ENCODE measurements around the gene MKRN2.
"Not testable (repeated sequence)": the region's sequence is repeated elsewhere in the genome, so short reads cannot be mapped to it uniquely, and the experiment has no call there.

The MKRN2 gene

DNA sequence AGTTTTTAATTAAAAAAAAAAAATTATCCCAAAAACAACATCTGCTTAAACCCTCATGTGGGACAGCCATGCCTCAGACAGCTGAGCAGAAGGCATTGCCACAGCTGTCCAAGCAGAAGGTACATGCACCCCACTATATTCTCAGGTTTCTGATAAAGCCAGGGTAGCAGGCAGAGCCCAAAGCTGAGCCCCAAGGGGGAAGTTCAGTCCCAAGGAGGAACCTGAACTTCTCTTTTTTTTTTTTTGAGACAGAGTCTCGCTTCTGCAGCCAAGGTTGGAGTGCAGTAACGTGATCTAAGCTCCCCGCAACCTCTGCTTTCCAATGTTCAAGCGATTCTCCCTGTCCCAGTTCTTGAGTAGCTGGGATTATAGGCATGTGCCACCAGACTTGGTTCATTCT, 33.2 kb downstream of the MKRN2 start:
- DNase-seq, result no peak

DNA sequence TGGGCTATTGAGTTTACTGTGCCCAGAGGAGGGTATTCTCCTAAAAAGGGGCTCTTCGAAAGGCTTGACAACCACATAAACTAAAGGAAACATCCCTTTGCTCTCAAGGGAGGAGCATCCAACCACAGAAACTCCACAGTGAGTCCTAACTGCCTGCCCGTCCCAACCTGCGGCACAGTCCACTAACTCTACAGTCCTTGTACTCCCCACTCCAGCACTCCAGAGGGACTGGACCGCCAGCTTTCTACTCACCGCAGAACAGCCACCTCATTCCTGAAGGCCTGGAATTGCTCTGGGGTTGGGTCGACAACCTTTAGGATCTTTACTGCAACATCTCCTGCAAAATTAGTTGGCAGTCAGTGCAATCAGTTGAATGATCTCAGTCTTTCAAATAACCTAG, 34.6 kb downstream of the MKRN2 start:
- DNase-seq, result no peak

DNA sequence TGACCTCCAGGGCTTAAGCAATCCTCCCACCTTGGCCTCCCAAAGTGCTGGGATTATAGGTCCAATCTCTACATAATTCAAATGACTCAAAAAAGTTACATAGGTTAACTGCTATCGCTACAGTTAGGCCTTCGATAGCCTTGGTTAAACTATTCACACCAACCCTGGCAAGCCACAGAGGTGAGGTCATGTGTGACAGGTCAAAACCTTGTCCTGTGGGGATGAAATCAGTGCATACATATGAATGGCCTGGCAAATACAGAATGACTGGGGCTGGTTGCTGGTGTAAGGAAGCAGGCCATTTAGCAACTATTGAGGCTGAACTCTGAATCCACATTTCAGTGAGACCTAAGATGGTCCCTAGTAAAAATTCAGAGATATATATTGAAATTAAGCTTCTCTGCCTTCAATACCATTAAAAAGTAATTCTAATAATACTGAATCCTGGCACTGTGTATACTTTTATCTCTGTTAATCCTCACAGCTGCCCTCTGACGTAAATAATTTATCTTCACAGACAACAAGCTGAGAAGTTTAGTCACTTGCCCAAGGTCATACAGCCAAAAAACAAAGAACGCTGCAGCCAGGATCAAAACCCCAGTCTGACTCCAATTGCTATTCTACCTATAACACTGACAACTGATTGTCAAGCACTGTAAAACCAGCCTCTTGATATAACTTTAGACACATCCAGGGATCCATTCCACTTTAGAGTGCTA, 35.3 kb downstream of the MKRN2 start:
- DNase-seq, result no peak

DNA sequence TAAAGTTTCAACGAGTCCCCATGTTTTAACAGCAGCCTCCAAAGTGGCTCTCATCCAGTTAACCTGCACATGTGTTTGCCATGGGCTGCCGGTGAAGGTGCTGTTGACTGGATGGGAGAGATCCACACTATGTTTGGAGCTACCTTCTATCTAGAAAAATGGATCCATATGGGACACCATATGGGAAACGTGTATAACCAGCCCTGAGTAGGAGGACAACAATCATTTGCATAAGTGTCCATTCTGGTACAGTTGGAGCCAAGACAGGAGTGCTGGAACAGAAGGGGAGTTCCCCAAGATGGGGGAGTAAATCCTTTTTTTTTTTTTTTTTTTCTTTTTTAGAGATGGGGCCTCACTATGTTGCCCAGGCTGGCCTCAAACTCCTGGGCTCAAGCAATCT, 36.6 kb downstream of the MKRN2 start:
- no peak for DNase-seq

DNA sequence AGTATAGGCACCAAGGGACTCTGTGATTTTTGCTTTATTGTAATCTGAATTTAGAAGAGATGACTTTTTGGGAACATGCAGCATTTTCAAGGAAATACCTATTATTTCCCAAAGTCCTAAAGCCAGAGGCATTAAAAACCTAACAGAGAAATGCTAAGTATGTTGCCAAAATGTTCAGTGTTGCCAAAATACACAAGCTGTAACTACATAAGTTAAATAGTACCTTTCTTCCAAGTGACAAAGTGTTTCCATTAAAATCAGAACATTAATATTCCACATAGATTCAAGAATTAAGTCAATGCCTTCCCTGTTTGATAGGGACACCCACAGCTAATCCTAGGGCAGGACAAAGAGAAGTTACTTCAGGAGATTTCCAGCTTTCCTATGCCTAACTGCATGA, 42.0 kb downstream of the MKRN2 start:
- DNase-seq, result no peak

DNA sequence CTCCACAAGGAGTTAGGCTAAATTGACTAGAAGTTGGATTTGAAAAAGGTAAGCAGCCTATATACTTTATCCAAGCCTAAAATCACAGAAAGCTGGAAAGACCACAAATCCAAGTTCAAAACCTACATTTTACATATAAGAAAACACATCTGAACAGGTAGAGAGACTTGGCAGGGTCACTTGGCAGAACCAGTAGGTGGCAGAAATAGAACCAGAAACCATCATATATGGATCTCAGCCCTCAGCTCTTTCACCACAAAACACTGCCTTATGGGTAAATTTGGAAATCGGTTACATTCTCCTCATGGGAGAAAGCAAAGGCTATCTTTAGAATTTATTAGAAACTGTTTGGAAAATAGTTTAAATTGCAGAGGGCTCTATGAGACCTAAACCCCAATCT, 44.2 kb downstream of the MKRN2 start:
- DNase-seq, result no peak

DNA sequence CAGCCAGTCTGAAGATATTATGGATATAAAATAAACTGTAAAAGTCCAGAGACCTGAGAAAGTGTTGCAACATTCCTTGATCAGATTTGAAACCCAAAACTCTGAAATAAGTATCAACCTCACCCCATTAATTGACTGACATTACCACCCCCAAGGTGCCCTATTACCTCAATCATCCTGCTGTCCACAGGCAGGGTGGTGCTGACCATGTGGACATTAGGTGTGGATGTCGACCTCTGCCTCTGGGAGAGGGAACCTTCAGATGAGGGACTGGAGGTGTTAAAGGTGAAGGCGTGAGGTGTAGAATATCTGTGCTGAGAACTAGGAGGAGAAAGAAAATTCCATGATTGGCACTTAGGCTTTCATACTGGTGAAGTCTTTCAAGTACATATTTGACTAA, 47.1 kb downstream of the MKRN2 start:
- DNase-seq, result no peak

DNA sequence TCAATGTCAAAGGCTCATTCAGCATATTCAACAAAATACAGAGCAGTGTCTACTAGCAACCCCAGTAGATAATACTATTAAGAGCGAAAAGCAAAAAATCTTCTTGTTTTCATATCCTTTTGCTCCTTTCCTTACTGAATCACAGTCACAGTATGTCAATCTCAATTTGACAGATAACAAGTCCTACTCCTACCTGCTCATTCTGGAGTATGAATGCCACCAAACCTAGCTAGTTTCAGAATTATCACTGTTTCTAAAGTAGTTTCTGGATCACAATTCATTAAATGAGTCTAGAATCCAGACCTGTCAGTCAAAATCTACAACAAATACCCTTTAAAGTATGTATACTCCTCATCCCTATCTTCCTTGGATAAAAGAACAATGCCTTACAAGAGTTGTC, 51.5 kb downstream of the MKRN2 start:
- no peak for DNase-seq

DNA sequence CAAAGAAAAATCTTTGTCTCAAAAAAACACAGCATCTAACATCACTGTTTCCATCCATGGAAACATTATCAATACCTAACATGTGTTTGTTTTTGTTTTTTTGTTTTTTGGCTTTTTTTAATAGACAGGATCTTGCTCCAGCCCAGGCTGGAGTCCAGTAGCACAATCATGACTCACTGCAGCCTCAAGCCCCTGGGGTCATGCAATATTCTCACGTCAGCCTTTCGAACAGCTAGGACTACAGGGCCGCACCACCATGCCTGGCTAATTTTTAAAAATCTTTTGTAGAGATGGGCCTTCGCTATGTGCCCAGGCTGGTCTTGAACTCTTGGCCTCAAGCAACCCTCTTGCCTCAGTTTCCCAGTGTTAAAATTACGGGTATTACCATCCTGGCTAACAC, 54.2 kb downstream of the MKRN2 start:
- no peak for DNase-seq

DNA sequence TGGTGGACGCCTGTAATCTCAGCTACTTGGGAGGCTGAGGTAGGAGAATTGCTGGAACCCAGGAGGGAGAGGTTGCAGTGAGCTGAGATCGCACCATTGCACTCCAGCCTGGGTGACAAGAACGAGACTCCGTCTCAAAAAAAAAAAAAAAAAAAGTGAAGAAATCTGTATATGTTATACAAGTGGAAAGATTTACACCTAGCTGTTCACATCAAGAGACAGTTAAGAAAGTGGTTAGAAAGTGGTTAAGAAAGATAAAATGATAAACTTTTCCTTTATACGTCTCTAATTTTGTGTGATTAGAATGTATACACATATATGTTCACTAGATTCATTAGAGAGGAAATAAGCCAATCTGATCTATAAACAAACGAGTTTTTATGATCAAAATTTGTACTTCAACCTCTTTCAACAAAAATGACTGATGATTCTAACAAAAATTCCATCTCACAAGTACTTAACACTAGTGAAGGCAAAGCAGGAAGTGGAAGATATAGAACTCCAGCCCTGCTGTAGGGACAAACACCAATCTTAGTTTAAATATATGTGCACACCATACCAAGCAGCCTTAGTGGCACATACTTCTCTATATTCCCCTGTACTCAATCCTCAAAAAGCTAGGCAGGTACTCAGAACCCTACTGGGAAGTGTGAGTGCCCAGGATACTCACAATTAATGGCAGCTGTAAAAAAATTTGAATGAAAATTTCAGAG, 55.8 kb downstream of the MKRN2 start:
- DNase-seq, result no peak

DNA sequence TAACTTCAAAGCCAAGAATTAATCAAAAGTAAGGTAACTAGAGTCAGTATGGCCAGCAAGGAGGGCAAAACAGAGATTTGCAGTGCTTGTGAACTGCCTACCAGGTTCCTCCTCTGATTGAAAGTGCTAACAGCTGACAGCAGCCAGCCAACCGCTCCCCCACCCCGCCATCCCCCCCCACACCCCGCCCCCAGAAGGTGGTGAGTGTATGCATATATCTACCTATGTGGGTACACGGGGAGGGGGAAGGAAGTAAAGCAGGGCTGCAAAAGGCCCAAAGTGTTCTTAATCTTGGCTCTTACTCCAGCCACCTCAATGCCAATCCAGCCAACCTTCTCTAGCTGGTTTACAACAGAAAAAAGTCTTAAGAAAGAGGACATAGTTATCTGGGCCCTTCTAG, 56.4 kb downstream of the MKRN2 start:
- DNase-seq, result no peak

DNA sequence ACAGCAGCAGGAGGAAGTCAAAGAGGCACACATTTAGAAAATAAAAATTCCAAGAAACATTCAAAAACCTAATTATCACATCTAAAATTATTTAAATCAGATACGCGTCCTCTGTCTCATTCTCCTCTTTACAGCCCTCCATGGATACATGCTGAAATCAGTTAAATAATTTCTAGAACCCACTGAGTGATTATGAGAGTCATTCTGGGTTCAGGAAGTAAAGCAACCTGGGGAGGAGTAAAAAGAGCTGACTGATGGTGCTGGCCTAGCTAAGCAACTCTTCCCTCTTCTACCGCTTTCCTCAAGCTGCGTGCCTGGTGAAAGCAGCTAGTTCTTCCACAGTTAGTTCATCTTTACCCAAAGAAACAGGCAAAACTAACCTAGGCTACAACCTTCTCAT, 58.4 kb downstream of the MKRN2 start:
- DNase-seq, result no peak

DNA sequence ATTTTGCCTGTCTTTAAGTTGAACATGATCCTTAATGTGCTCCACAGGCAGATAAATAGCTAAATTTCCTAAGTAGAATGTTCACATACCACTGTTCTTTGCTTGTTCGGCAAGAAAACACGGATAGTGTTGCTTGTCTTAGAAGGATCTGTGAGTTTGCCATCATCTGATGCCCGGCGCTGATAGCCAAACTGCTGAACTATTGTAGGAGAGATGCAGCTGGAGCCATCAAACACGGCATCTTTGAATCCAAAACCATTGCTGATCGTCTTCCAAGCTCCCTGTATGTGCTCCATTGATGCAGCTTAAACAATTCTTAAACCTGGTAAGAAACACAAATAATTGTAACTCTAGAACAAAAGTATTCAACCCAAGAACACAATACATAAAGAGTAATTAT, 61.5 kb downstream of the MKRN2 start:
- no peak for DNase-seq

DNA sequence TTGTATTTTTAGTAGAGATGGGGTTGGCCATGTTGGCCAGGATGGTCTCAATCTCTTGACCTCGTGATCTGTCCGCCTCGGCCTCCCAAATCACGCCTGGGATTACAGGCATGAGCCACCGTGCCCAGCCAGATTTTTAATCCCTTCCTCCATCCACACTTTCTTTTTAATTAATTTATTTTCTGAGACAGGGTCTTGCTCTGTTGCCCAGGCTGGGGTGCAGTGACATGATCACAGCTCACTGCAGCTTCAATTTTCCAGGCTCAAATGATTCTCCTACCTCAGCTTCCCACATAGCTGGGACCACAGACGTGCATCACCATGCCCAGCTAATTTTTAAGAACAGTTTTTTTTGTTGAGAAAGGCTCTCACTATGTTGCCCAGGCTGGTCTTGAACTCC, 63.4 kb downstream of the MKRN2 start:
- no peak for DNase-seq

DNA sequence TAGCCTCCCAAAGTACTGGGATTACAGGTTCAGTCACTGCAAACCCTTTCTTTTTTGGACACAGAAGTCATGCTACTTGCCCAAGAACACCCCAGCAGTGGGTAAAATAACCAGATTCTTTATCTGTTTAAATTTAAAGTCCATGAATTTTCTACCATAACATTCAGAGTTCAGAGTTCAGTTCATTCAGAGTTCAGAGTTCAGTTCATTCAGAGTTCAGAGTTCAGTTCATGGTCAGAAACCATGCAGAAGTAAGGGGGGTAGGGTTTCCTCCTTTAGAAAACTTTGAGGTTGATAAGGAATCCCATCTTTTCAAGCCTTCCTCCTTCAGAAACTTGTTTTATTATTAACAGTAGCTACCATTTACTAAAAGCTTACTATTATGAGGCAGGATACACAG, 63.8 kb downstream of the MKRN2 start:
- no peak for DNase-seq

DNA sequence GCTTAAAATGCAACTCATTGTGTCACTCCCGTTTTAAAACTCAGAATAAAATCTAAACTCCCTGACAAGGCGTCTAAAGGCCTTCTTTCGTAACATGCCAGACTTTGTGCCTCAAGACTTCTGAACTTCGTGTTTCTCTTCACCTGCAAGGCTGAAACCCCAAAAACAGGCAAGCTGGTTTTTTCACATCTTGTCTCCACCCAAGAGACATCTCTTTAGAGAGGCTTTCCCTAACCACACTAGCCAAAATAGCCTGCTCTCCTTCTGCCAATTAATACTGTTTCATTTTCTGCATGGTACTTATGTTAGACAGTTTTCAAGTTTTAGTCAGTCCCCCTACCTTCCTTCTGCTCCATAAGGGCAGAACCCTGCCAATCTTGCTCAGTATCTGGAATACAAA, 65.4 kb downstream of the MKRN2 start:
- DNase-seq, result no peak

DNA sequence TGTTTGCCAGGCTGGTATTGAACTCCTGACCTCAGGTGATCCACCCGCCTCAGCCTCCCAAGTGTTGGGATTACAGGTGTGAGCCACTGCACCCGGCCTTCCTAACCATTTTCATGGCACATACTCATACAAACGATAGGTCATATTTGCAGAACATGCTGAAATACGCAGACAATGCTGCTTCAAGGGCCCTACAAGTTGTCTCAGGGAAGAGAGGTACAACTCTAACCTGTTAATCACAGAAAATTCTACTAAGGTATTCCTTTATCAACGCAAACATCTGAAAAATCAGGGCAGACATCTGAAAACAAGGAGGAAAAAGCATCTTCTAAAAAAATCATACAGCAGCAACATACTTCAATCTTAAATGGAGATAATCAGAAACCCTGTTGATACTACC, 67.2 kb downstream of the MKRN2 start:
- DNase-seq, result no peak

DNA sequence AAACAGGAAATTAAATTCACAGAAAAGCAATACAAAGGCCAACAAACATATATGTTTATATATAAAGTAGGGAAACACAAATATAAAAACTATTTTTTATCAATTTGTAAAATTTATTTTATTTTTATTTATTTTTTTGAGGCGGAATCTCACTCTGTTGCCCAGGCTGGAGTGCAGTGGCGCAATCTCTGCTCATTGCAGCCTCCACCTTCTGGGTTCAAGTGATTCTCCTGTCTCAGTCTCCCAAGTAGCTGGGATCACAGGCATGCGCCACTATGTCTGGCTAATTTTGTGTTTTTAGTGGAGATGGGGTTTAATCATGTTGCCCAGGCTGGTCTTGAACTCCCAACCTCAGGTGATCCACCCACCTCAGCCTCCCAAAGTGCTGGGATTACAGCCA, 68.1 kb downstream of the MKRN2 start:
- not testable (repeated sequence) for DNase-seq

DNA sequence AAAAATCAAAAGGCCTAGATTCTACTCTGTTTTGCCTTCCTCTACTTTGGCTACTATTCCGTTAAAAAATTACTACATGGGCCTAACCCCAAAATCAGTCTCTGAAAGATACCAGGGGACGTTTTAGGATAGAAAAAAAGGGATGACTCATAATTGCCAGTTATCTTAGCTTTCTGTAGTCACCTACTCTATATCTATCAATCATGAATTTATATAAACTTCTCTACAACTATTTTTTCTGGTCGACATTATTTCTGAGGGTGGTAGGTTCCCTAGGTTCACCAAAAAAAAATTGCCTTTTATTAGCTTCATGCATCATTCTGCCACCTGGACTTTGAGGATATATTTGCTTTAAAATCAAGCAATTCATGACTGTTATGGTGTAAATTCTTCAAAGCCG, 70.5 kb downstream of the MKRN2 start:
- no peak for DNase-seq

DNA sequence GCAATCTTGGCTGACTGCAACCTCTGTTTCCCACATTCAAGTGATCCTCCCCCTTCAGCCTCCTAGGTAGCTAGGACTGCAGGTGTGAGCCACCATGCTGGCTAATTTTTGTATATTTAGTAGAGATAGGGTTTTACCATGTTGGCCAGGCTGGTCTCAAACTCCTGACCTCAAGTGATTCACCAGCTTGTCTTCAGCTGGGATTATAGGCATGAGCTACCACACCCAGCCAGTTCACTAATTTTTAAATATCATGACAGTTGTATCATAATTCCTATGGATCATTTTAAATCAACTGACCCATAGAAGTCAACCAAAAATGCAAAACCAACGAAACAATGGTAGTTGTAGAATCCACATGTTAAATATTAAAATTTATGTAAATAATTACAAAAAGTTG, 71.9 kb downstream of the MKRN2 start:
- DNase-seq, result no peak

DNA sequence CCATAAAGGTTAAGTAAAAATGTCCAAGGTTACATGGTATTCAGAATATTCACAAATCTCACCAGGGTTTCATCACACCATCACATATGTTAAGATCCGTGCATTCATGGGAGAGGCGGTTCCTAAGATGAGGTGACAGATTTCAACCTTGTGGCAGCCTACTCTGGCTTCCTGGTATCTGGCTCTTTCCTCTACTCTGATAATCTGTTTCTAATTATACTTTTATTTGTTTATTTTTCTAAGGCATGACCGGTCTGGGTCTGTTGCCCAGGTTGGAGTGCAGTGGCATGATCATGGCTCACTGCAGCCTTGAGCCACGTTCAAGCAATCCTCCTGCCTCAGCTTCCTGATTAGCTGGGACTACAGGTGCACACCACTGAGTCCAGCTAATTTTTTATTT, 72.7 kb downstream of the MKRN2 start:
- DNase-seq, result no peak

DNA sequence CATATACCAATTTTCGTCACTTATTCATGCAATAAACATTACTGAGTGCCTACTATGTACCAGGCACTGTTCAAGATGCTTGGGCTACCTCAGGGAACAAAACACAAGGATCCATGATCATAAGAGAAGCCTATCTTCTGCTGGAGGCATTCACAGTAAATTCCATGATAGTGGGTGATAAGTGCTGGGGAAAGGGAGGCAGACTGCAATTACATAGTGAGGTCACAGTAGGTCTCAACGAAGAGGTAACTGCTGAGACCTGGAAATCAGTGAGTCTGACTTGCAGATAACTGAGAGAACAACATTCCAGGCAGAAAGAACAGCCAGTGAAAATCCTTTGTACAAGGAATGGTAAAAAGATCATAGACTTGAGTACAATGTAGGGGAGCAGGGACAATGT, 73.4 kb downstream of the MKRN2 start:
- DNase-seq, result no peak

DNA sequence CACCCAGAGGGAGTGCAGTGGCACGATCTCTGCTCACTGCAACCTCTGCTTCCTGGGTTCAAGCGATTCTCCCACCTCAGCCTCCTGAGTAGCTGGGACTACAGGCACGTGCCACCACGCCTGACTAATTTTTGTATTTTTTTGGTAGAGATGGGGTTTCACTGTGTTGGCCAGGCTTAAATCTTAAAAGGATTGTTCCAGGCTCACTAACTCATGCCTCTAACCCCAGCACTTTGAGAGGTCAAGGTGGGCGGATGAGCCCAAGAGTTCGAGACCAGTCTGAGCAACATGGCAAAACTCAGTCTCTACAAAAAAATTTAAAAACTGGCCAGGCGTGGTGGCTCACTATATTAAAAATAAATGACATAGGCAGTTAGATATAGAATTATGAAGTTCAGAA, 74.0 kb downstream of the MKRN2 start:
- DNase-seq, result not testable (repeated sequence)

DNA sequence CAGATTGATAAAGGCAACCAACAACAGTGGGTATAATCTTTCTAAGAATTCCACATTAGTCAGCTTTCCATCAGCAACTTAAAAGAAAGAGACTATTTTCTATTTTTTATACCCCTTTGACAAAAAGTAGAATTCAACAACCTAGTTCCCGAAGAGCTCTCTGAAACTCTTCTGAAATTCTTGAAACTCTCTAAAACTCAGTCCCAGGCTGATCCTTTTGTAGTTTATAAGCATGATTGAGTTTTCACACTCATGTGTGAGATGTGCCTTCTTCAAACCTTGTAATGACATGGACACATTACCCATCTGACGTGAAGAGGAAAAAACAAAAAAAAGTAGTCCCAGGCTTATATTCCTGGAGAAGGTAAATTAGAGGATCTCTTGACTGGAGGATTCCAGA, 75.6 kb downstream of the MKRN2 start:
- DNase-seq, result no peak

DNA sequence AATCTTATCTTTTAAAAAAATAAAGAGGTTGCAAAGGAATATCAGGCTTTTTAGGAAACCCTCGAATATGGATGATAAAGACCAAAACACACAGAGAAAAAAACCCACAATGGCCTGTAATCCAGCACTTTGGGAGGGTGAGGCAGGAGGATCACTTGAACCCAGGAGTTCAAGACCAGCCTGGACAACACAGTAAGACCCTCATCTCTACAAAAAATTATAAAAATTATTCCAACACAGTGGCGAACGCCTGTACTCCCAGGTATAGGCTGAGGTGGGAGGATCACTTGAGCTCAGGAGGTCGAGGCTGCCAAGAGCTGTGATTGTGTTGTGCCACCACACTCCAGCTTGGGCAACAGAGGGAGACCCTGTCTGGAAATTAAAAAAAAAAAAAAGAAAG, 76.2 kb downstream of the MKRN2 start:
- DNase-seq, result no peak

Data from NCI-H2081 (cell line).